Muscle layer of duodenum (tissue), 2 donors: Measurements from ENCODE around the gene PHRF1.

Experiments
- H3K27ac ChIP-seq: one replicate; pipeline ENCODE4 v1.7.0; 2013; ENCODE audit warnings: mild to moderate bottlenecking, low read length
- H3K27me3 ChIP-seq: one replicate; pipeline ENCODE4 v1.7.0; 2013; ENCODE audit warnings: low read depth, mild to moderate bottlenecking, control low read depth, low read length
- H3K36me3 ChIP-seq, 2 donors: one replicate each; pipeline ENCODE4 v1.7.0; 2013; ENCODE audit warnings: low read length in 2 of 2, control low read depth in 1 of 2, mild to moderate bottlenecking in 1 of 2; ENCODE audit not compliant: insufficient read depth in 2 of 2, control insufficient read depth in 1 of 2
- H3K4me1 ChIP-seq, 2 donors: one replicate each; pipeline ENCODE4 v1.7.0; 2013; ENCODE audit warnings: low read length in 2 of 2, mild to moderate bottlenecking in 2 of 2, control low read depth in 1 of 2, moderate library complexity in 1 of 2; ENCODE audit not compliant: insufficient read depth in 2 of 2, control insufficient read depth in 1 of 2
- H3K4me3 ChIP-seq, 2 donors: one replicate each; pipeline ENCODE4 v1.7.0; 2013; ENCODE audit warnings: low read length in 2 of 2, low read depth in 1 of 2, mild to moderate bottlenecking in 1 of 2
- H3K9me3 ChIP-seq, 2 donors: one replicate each; pipeline ENCODE4 v1.7.0; 2013; ENCODE audit warnings: low read length in 2 of 2, control low read depth in 1 of 2, mild to moderate bottlenecking in 1 of 2; ENCODE audit not compliant: control insufficient read depth in 1 of 2
- donor health status: healthy.

PHRF1 gene

DNA sequence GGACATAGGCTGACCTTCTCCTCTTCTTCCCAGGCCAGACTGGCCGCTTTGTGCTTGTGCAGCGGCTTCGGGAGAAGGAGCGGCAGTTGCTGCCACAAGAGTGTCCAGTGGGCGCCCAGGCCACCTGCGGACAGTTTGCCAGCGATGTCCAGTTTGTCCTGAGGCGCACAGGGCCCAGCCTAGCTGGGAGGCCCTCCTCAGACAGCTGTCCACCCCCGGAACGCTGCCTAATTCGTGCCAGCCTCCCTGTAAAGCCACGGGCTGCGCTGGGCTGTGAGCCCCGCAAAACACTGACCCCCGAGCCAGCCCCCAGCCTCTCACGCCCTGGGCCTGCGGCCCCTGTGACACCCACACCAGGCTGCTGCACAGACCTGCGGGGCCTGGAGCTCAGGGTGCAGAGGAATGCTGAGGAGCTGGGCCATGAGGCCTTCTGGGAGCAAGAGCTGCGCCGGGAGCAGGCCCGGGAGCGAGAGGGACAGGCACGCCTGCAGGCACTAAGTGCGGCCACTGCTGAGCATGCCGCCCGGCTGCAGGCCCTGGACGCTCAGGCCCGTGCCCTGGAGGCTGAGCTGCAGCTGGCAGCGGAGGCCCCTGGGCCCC, 14.1 kb upstream of the PHRF1 start:
- no peak overlapping the region for H3K27ac ChIP-seq
- peaks cover 0 to 18% of the 10 kb centered on the region in 2 donors for H3K4me1 ChIP-seq
- H3K4me3 ChIP-seq = no peak overlapping the region

GRCh38 chr11:563066-563811, 13.0 kb upstream of the PHRF1 start:
- Histone ChIP-seq H3K36me3 (no peaks in the 10 kb centered on the region), H3K4me1 (peaks cover 0 to 24% of the 10 kb centered on the region in 2 donors), H3K9me3 (no peaks in the 10 kb centered on the region), H3K27me3 (no peaks in the 10 kb centered on the region), H3K27ac (no peak overlapping the region), H3K4me3 (no peak overlapping the region)

More for the DNA sequence above, 14.1 kb upstream of the PHRF1 start:
- H3K27me3 ChIP-seq = peaks cover 3% of the 10 kb centered on the region
- no peaks in the 10 kb centered on the region for H3K36me3 ChIP-seq
- H3K9me3 ChIP-seq = no peaks in the 10 kb centered on the region

GRCh38 chr11:563812-564578, 12.3 kb upstream of the PHRF1 start:
- Histone ChIP-seq H3K4me3 (no peak overlapping the region), H3K27ac (no peak overlapping the region), H3K27me3 (no peaks in the 10 kb centered on the region), H3K4me1 (peaks cover 0 to 26% of the 10 kb centered on the region in 2 donors), H3K36me3 (no peaks in the 10 kb centered on the region), H3K9me3 (no peaks in the 10 kb centered on the region)

DNA sequence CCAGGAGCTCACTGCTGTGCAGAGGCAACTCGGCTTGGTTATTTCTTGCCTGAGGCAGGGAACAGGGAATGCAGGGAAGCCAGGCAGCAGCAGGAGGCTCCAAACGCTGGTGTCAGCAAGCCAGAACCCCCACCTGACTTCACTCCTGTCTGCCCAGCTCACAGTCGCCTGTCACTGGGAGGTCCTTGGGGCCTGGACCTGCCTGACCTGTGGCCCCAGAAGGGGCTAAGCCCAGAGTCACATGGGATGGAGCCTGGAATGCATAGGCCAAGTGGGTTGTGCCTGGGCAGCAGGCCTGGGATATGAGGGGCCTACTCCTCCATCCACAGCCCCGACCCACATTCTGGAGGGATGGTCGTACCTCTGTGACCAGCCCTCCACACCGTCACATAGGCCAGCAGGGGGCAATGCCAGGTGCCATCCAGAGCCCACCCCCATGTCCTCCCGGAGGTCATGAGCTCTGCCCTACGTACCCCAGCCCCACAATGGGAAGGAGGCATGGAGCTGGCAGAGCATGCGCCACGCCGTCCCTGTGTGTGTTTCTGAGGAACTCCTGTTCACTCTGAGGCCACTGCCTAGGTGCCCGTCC, 10.3 kb upstream of the PHRF1 start:
- no peaks in the 10 kb centered on the region for H3K9me3 ChIP-seq
- no peak overlapping the region for H3K27ac ChIP-seq
- no peaks in the 10 kb centered on the region for H3K27me3 ChIP-seq
- peaks cover 0 to 24% of the 10 kb centered on the region in 2 donors for H3K4me1 ChIP-seq
- no peaks in the 10 kb centered on the region for H3K36me3 ChIP-seq
- H3K4me3 ChIP-seq = no peak overlapping the region

GRCh38 chr11:567011-567628, 9.2 kb upstream of the PHRF1 start:
- no peaks in the 10 kb centered on the region for H3K9me3 ChIP-seq
- no peak overlapping the region for H3K4me3 ChIP-seq

GRCh38 chr11:567629-568292, 8.5 kb upstream of the PHRF1 start:
- H3K36me3 ChIP-seq = no peaks in the 10 kb centered on the region
- H3K27ac ChIP-seq = no peak overlapping the region
- no peaks in the 10 kb centered on the region for H3K9me3 ChIP-seq
- H3K4me1 ChIP-seq = peaks cover 0 to 13% of the 10 kb centered on the region in 2 donors
- no peaks in the 10 kb centered on the region for H3K27me3 ChIP-seq
- H3K4me3 ChIP-seq = peak overlapping the region in 1 of 2 donors; percentile 53

More at GRCh38 chr11:567011-567628, 9.2 kb upstream of the PHRF1 start:
- no peaks in the 10 kb centered on the region for H3K27me3 ChIP-seq
- no peak overlapping the region for H3K27ac ChIP-seq
- no peaks in the 10 kb centered on the region for H3K36me3 ChIP-seq
- H3K4me1 ChIP-seq = peaks cover 0 to 13% of the 10 kb centered on the region in 2 donors

DNA sequence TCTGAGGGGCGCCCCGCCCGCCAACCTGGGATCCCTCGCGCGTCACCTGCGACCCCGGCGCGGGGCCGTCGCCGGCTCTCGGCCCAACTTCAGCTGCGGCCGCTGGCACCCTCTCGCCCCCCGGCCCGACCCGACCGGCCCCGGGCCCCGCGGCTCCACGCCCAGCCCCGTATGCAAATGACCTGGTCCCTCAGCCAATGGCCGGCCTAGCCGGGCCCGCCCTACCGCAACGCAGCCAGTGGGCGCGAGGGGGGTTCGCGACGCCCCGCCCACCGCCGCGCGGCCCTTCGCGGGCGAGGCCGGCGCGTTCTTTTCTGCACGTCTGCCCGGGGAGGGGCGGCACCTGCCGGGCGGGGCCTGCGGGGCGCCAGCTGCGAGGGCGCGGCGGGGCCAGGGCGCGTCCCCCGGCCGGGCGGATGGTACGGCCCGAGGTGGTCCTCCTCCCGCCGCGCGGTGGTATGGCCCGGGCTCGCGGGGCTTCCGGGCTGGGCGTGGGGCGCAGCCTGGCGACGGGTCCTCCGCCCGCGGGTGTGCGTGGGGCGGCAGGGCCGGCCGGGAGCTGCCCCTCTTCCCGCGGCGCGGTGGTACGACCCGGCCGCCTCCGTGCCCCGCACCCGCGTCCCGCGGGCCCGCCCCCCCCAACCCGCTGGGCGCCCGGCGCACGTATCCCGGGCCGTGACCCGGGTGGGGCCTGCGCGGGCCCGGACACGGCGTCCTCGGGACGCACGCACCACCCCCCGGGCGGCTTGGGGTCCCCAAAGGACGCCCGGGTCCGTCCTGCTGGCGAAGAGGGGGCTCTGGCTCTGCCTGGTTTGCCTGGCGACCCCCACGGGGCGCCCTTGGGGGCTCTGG, 7.7 kb upstream of the PHRF1 start:
- no peak overlapping the region for H3K27ac ChIP-seq
- peak overlapping the region; percentile 48 to 53 for H3K4me3 ChIP-seq

GRCh38 chr11:569158-569885, 6.9 kb upstream of the PHRF1 start:
- Histone ChIP-seq H3K27ac (no peak overlapping the region), H3K4me1 (peaks cover 0 to 19% of the 10 kb centered on the region in 2 donors)

More for the DNA sequence above, 7.7 kb upstream of the PHRF1 start:
- H3K9me3 ChIP-seq = no peaks in the 10 kb centered on the region
- H3K27me3 ChIP-seq = no peaks in the 10 kb centered on the region
- H3K36me3 ChIP-seq = no peaks in the 10 kb centered on the region
- H3K4me1 ChIP-seq = peaks cover 0 to 17% of the 10 kb centered on the region in 2 donors

DNA sequence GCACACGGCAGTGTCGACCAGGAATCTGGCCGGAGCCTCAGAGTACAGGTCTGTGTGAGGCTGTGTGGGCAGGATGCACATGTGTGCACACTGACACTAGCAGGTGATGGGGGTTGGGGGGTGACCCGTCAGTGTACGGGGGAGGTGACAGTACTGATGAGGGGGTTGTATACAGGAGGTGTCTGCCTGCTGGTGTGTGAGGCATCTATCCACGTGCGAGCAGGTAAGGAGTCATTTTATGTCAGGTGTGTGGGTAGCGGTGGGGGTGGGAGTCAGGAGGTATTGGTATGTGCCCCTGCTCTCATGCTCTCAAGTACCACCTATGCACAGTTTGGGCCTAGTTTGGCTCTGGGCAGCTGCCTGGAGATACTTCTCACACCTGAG, 4.5 kb upstream of the PHRF1 start:
- Histone ChIP-seq H3K36me3 (no peaks in the 10 kb centered on the region), H3K27me3 (no peaks in the 10 kb centered on the region), H3K4me1 (peaks cover 0 to 32% of the 10 kb centered on the region in 2 donors), H3K27ac (no peak overlapping the region), H3K4me3 (no peak overlapping the region), H3K9me3 (no peaks in the 10 kb centered on the region)

More at GRCh38 chr11:569158-569885, 6.9 kb upstream of the PHRF1 start:
- peak overlapping the region; percentile 38 to 48 for H3K4me3 ChIP-seq
- H3K27me3 ChIP-seq = no peaks in the 10 kb centered on the region
- no peaks in the 10 kb centered on the region for H3K36me3 ChIP-seq
- no peaks in the 10 kb centered on the region for H3K9me3 ChIP-seq
